ENCODE data around the gene DIS3L2.

DIS3L2 gene

GRCh38 chr2:231960810-231961348, 634 bp upstream of the DIS3L2 start:
- no peak for DNase-seq

GRCh38 chr2:231965102-231965501, 3.6 kb downstream of the DIS3L2 start:
- DNase-seq: no peak

- DNase-seq: no peak
Observed at GRCh38 chr2:231966886-231967285, 5.4 kb downstream of the DIS3L2 start.

DNA sequence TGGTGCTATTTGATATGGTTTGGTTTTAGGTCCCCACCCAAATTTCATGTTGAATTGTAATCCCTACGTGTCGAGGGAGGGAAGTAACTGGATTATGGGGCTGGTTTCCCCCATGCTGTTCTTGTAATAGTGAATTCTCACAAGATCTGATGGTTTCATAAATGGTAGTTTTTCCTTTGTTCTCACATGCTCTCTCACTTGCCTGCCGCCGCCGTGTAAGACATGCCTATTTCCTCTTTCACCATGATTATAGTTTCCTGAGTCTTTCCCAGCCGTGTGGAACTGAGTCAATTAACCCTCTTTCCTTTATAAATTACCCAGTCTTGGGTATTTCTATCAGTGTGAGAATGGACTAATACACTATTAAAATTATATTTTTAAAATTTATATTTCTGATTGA, 7.3 kb downstream of the DIS3L2 start:
- no peak for DNase-seq

- DNase-seq: no peak
Observed at GRCh38 chr2:231970461-231970860, 8.9 kb downstream of the DIS3L2 start.

GRCh38 chr2:231975001-231975400, 13.5 kb downstream of the DIS3L2 start:
- DNase-seq: no peak

DNA sequence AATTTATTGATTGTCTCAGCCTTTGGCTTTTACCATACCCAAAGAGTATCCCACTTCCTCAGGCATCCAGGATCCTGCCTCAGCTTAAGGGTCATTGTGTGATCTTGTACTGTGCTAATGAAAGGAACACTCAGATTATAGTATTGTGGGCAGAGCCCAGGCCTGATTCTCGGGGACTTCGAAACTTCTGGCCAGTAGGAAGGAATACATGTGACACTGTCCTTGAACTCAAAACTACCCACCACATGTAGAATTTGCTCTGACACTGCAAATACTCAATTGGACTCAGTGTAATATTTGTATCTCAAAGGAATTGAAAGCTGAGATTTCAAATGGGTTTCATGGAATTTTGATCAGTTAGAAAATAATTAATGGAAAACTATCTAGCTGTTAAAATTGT, 15.9 kb downstream of the DIS3L2 start:
- DNase-seq: no peak

DNA sequence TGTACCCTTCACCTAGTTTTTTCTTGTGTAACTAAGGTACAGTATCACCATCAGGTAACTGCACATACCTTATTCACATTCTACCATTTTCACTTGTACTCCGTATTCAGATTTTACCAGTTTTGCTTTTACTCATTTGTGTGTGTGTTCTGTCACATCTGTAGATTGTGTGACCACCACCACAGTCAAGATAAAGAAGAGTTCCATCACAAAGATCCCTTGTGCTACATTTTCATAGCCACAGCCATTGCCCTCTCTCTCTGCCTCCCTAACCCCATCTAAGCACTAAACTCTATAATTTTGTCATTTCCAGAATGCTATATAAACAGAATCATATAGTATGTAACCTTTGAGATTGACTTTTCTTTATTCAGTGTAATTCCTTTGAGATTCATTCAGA, 23.5 kb downstream of the DIS3L2 start:
- DNase-seq: no peak

DNA sequence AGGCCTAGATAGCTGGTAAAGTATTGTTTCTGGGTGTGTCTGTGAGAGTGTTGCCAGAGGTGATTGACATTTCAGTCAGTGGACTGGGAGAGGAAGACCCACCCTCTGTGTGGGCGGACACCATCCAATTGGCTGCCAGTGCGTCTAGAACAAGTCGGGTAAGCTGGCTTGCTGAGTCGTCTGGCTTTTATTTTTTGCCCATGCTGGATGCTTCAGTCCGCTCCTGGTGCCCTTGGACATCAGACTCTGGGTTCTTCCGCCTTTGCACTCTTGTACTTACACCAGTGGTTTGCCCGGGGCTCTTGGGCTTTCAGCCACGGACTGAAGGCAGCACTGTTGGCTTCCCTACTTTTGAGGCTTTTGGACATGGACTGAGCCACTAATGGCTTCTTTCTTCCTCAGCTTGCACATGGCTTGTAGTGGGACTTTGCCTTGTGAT, 24.3 kb downstream of the DIS3L2 start:
- no peak for DNase-seq

GRCh38 chr2:231987124-231987727, 25.7 kb downstream of the DIS3L2 start:
- no peak for DNase-seq

GRCh38 chr2:231988179-231988866, 26.8 kb downstream of the DIS3L2 start:
- DNase-seq: no peak

- DNase-seq: no peak
Observed at GRCh38 chr2:231991664-231992063, 30.2 kb downstream of the DIS3L2 start.

DNA sequence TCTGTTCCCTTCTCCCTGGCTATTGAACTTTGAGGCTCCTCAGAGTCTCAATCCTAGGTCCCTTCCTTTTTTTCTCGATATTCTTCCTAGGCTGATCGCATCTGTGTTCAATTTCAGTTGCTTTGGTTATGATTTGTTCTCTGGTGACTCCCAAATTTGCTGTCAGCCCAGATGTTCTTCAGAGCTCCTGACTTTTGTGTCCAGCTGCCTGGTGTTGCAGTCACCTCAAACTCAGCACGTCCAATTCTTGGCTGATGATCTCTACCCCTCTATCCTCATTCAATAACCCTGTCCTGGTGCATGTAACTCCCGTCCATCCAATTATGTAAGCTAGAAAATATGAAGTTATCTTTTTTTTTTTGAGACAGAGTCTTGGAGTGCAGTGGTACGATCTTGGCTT, 31.4 kb downstream of the DIS3L2 start:
- DNase-seq: no peak

- DNase-seq: no peak
Observed at GRCh38 chr2:231996797-231997540, 35.5 kb downstream of the DIS3L2 start.

DNA sequence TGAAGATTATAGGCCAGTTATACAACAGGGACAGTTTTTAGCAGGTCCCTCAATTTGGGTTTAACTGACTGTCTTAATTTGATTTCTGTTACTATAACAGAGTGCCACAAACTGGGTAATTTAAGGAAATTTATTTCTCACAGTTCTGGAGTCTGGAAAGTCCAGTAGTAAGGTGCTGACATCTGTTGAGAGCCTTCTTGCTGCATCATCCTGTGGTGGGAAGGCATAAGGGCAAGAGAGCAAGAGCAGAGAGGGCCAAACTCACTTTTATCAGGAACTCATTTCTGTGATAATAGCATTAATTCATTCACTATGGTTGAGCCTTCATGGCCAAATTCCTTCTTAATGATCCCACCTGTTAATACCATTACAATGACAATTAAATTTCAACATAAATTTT, 36.5 kb downstream of the DIS3L2 start:
- no peak for DNase-seq

DNA sequence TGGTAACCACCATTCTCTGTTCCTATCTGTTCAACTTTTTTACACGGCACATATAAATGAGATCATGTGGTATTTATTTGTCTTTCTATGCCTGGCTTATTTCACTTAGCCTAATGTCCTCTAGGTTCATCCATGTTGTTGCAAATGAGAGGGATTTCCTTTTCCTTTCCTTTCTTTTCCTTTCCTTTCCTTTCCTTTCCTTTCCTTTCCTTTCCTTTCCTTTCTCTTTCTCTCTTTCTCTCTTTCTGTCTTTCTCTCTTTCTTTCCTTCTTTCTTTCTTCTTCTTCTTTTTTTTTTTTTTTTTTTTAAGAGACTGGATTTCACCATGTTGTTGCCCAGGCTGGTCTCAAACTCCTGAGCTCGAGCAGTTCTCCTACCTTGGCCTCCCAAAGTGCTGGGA, 38.9 kb downstream of the DIS3L2 start:
- no peak for DNase-seq

DNA sequence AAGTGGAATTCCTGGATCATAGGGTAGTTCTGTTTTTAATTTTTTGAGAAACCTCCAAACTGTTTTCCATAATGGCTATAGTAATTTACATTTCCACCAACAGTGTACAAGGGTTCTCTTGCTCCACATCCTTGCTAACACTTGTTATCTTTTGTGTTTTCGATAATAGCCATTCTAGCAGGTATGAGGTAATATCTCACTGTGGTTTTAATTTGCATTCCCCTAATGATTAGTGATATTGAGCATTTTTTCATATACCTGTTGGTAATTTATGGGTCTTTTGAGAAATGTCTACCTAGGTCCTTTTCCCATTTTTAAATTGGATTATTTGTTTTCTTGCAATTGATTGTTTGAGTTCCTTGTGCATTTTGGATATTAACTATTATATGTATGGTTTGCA, 39.6 kb downstream of the DIS3L2 start:
- no peak for DNase-seq

DNA sequence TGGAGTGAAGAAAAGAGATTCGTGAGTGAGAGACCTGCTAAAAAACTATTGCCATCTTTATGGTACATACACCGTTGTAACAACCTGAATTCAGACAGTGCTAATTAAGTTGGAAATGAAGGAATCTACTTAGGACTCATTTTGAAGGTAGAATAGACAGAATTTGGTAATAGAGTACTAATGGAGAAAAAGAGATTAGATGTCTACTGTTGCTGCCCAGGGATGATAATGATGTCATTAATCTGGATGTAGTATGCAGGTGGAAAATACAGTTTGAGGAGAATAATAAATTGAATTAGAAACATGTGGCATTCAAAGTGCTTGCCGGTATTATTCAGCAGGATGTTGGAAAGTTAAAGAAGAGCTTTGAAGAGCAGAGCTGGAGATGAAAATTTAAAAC, 44.7 kb downstream of the DIS3L2 start:
- DNase-seq: no peak

DNA sequence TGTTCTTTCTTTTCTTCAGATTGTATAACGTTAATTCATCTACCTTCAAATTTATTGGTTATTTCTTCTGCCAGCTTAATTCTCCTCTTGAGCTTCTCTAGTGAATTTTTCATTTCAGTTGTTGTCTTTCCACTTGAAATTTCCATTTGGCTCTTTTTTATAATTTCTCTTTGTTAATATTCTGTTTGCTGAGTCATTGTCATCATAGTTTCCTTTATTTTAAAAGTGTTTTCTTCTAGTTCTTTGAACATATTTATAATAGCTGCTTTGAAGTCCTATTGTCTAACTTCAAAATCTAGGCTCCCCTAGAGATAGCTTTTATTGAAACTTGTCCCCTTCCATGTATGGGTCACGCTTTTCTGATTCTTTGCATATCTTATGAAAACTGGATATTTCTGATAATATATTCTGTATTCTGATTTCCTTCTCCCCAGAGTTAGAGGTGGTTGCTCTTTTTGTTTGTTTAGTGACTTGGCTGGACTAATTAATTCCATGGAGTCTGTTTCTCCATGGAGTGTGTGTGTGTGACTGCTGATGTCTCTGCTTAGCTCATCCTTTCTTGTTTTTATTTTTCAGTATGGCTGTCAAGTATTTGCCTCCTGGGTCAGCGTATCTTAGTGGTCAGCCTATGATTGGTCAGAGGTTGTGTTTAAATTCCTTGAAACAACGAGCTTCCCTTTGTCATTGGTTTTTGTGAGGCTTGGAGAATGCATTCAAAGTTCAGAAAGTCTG, 47.6 kb downstream of the DIS3L2 start:
- DNase-seq: no peak

DNA sequence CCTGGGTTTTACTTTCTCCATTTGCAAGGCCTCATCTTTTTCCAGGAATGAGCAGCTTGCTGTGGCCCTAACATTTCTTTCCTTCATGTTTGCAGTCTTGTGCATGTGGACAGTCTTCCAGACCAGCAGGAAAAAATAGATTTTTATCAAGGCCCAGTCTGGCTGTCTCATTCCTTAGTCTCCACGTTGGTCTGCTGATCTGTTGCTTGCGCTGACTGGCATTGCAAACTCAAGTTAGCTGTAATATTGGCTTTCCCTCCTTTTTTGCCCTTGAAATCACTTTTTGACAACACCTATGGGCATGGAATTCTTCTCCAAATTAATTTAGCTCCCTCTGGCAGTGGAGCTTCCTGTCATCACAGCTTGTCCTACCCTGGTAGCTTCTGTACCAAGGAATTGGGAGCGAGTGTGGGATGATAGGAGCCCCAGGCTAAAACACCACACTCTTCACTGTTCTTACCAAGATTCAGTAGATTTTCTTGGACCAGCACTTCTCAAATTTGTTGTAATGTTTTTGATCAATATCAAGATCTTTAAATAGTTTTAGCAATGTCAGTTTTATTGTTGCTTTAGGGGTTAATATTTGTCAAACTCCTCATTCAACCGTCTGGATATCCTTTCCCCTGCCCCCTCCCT, 48.2 kb downstream of the DIS3L2 start:
- no peak for DNase-seq

DNA sequence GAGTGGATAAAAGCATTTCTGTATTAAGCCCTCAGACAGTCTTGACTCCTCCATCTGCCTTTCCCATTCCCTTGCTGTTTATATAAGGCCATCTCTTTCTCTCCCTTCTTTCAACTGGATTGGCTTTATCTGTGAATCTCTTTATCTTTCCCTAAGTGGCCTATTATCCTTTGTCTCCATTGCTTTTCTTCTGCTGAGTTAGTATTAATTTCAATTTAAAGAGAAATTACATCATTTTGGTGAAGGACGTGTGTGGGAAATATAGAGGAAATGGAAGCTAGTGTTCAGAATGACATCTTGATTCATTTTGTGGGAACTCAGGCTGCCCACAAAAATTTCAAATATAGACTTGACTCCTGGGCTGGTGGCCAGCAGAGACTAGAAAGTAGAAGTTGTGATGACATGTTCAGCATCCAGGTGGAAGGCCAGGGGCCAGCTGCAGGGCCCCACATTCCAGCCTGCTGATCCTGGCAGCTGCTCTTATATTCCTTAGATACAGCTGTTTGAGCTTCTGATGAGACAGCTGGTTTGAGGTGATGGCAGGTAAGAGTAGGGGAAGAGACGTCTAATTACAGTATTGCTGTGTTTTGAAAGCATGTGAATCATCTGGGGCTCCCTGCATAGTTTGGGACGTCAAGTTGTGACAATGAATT, 52.3 kb downstream of the DIS3L2 start:
- DNase-seq: no peak

GRCh38 chr2:232014681-232015080, 53.2 kb downstream of the DIS3L2 start:
- DNase-seq: no peak
